Breast epithelium (tissue), 4 donors: Measurements from ENCODE around the gene MED8. TPM values are rescaled to one million over a fixed set of nuclear protein-coding genes. Genes with fewer than 3 reads are reported as not detected.
"Not testable (repeated sequence)": the region's sequence is repeated elsewhere in the genome, so short reads cannot be mapped to it uniquely, and the experiment has no call there.

Experiments used
- DNase-seq, 2 donors: peaks; one replicate each; pipeline ENCODE4 v3.0.0-alpha.2; 2019; ENCODE audit warnings: low spot score in 2 of 2
- H3K27ac ChIP-seq, 2 donors: fragments of 200-600 bp; sonication (generic) in 1 of 2; one replicate each; pipeline ENCODE4 v1.5.1; 2016 to 2019; ENCODE audit warnings: mild to moderate bottlenecking in 1 of 2
- H3K27me3 ChIP-seq, 2 donors: fragments of 200-600 bp; sonication (generic) in 1 of 2; one replicate each; pipeline versions ENCODE4 v1.5.1 to v1.6.0; 2017 to 2019; ENCODE audit warnings: control low read depth in 1 of 2, mild to moderate bottlenecking in 1 of 2
- H3K36me3 ChIP-seq: fragments of 200-600 bp; one replicate; pipeline ENCODE4 v1.5.1; 2019
- H3K4me1 ChIP-seq, 2 donors: fragments of 200-600 bp; sonication (generic); one replicate each; pipeline ENCODE4 v1.5.1; 2016 to 2019; ENCODE audit warnings: control low read depth in 1 of 2
- H3K4me3 ChIP-seq, 3 donors: fragments of 200-600 bp; sonication (generic); 1 replicate in 2 of 3; 2 replicates in 1 of 3; pipeline ENCODE4 v1.5.1; 2016 to 2019; ENCODE audit warnings: mild to moderate bottlenecking in 3 of 3, moderate library complexity in 2 of 3
- H3K9me3 ChIP-seq, 2 donors: fragments of 200-600 bp; sonication (generic) in 1 of 2; one replicate each; pipeline ENCODE4 v1.5.1; 2016 to 2019; ENCODE audit warnings: control low read depth in 1 of 2
- CTCF ChIP-seq, 3 donors: fragments of 450-650 bp; IDR thresholded peaks; one replicate each; pipeline ENCODE4 v1.5.1; 2016 to 2017; ENCODE audit warnings: antibody characterized with exemption in 3 of 3, mild to moderate bottlenecking in 3 of 3, moderate library complexity in 3 of 3
- POLR2A ChIP-seq: fragments of 450-650 bp; IDR thresholded peaks from one replicate; pipeline ENCODE4 v1.6.1; 2016; ENCODE audit warnings: antibody characterized with exemption, mild to moderate bottlenecking, moderate library complexity
- POLR2AphosphoS5 ChIP-seq, 3 donors: sonication (generic); formaldehyde crosslinking; IDR thresholded peaks; one replicate each; pipeline ENCODE4 v1.6.1; 2017; ENCODE audit warnings: antibody characterized with exemption in 3 of 3
- intact Hi-C: fragments of 100-400 bp; cut with DNase I; formaldehyde crosslinking; loops from one replicate; pipeline ENCODE4 v1.15.1; 2023; ENCODE audit warnings: low total_unique reads
- total RNA-seq, 3 donors: library from RNA; depleted of rRNA; stranded (reverse); fragments of >200 nt; gene quantifications; one replicate each; pipeline ENCODE4 v1.1.0, GENCODE V29; 2016

Gene MED8
- total RNA-seq, 3 donors from 2014 or later: 38.3 to 42.9 (median 38.8) TPM

GRCh38 chr1:43405219-43405875, 15.7 kb upstream of the MED8 start:
- no peaks in the 10 kb centered on the region for H3K9me3 ChIP-seq
- no peak overlapping the region for H3K4me3 ChIP-seq
- DNase-seq: no peak
- TF ChIP-seq POLR2A (no peak), CTCF (IDR thresholded peaks at IDR 0.05) (no peak)
- intact Hi-C loops: loop anchor here (5.0 kb wide), 1 partner anchor 683 kb away; no protein-coding TSS in a partner anchor
- no peak overlapping the region for H3K27ac ChIP-seq
- H3K4me1 ChIP-seq: no peaks in the 10 kb centered on the region
- no peaks in the 10 kb centered on the region for H3K36me3 ChIP-seq
- H3K27me3 ChIP-seq: no peaks in the 10 kb centered on the region

GRCh38 chr1:43404353-43404752, 14.8 kb upstream of the MED8 start:
- TF ChIP-seq POLR2A (no peak), CTCF (IDR thresholded peaks at IDR 0.05) (no peak), POLR2AphosphoS5 (IDR thresholded peaks at IDR 0.05) (no peak)
- Histone ChIP-seq H3K4me1 (no peaks in the 10 kb centered on the region), H3K27me3 (no peaks in the 10 kb centered on the region), H3K27ac (no peak overlapping the region), H3K4me3 (no peak overlapping the region), H3K9me3 (no peaks in the 10 kb centered on the region), H3K36me3 (no peaks in the 10 kb centered on the region)
- DNase-seq: no peak
- intact Hi-C loops: no loop called here

GRCh38 chr1:43402089-43402865, 12.7 kb upstream of the MED8 start:
- Histone ChIP-seq H3K27me3 (no peaks in the 10 kb centered on the region), H3K4me3 (no peak overlapping the region), H3K36me3 (no peaks in the 10 kb centered on the region), H3K27ac (peak overlapping the region; percentile 16 to 60), H3K4me1 (no peaks in the 10 kb centered on the region), H3K9me3 (no peaks in the 10 kb centered on the region)
- intact Hi-C loops: no loop called here
- peak in 1 of 2 donors; percentile 54 for DNase-seq
- TF ChIP-seq CTCF (IDR thresholded peaks at IDR 0.05) (no peak), POLR2AphosphoS5 (IDR thresholded peaks at IDR 0.05) (no peak), POLR2A (no peak)

- intact Hi-C loops, H3K36me3 ChIP-seq, H3K27me3 ChIP-seq, H3K4me3 ChIP-seq, H3K4me1 ChIP-seq, DNase-seq, H3K9me3 ChIP-seq, H3K27ac ChIP-seq: not testable (repeated sequence)
These were observed 10.8 kb upstream of the MED8 start for GRCh38 chr1:43400441-43400840.

- H3K27me3 ChIP-seq: no peaks in the 10 kb centered on the region
- no peak for TF ChIP-seq POLR2AphosphoS5 (IDR thresholded peaks at IDR 0.05)
- TF ChIP-seq POLR2A: no peak
- no peak for TF ChIP-seq CTCF (IDR thresholded peaks at IDR 0.05)
These were observed 8.6 kb upstream of the MED8 start for GRCh38 chr1:43398227-43398626.

More at GRCh38 chr1:43398227-43398626, 8.6 kb upstream of the MED8 start:
- Histone ChIP-seq H3K36me3 (no peaks in the 10 kb centered on the region), H3K27ac (no peak overlapping the region), H3K9me3 (no peaks in the 10 kb centered on the region), H3K4me1 (no peaks in the 10 kb centered on the region), H3K4me3 (no peak overlapping the region)
- DNase-seq: no peak
- intact Hi-C loops: no loop called here
